HG02852 (cell line): Measurements from ENCODE around the gene TSHR.
"Not testable (repeated sequence)": the region's sequence is repeated elsewhere in the genome, so short reads cannot be mapped to it uniquely, and the experiment has no call there.

Experiments
- ATAC-seq: cut with Tn5 transposase; IDR thresholded peaks from one replicate; pipeline ENCODE4 v1.9.1; 2021; ENCODE audit warnings: mild to moderate bottlenecking, moderate library complexity; ENCODE audit not compliant: unreplicated experiment

TSHR gene

DNA sequence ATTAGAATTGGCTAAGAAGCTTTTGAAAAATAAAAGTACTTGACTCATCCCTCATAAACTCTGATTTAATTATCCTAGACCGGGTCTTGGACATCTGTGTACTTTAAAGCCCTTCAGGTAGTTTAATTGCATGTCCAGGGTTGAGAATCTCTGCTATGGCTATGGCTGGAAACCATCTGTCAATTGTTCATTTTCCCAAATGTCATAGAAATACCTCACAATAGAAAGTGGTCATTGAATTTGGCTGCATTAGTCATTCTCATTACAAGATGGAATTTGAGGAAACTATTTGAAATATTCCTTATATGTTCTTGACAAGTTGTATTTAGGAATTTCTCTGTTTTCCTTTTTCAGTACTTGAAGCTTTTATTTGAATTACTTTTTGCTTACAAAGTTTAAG lies 111.3 kb downstream of the TSHR start:
- no peak for ATAC-seq

DNA sequence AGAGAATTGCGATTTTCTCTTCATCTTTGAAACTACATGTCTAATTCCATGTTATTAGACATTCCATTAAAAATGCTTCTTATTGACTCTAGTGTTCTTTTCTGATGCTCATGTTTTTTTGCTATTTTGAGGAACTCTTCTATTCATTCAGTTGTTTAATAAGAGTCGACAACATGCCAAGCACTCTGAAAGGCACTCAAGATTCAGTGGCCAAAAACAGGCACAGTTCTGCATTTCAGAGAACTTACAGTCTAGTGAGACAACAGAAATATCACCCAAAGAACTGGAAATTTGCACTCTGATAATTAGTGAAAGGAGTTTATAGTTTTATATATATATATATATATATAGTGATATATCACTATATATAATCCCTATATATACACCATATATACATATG lies 111.7 kb downstream of the TSHR start:
- ATAC-seq, result no peak

GRCh38 chr14:81068176-81068782 lies 112.9 kb downstream of the TSHR start:
- no peak for ATAC-seq

GRCh38 chr14:81070511-81070910 lies 115.1 kb downstream of the TSHR start:
- ATAC-seq, result no peak

GRCh38 chr14:81085596-81085995 lies 130.2 kb downstream of the TSHR start:
- no peak for ATAC-seq

DNA sequence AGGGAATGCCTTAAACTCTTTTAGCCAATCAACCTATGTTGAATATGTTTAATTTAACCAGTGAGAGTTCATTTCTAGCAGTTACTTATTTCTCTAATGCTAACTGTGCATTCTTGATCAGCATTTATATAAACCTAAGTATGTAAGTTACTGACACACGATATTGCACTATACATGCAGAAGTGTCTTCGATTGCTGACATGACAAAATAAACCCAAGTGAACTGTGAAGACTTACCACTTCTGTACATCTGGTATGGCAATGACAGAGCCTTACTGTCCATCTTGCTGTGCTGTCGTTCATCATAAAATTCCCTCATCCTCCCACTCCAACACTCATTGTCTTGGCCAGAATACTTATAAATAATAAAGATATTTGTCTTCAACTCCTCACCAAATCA lies 131.8 kb downstream of the TSHR start:
- no peak for ATAC-seq

DNA sequence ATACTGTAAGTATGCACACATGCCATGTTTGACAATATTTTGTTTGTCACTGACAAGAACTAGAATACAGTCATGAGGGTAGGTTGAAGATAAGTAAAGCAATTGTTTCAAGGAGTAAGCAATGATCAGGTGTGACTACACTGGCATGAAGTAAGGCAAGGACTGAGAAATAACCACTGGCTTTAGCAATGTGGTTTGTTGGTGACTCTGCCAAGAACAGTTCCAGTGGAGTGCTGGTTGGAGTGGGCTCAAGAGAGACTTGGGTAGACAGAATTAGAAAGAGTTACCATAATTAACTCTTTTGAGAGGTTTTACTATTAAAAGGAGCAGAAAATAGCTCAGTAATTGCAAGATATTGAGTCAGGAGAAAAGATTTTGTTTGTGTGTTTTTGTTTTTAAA lies 135.7 kb downstream of the TSHR start:
- no peak for ATAC-seq

DNA sequence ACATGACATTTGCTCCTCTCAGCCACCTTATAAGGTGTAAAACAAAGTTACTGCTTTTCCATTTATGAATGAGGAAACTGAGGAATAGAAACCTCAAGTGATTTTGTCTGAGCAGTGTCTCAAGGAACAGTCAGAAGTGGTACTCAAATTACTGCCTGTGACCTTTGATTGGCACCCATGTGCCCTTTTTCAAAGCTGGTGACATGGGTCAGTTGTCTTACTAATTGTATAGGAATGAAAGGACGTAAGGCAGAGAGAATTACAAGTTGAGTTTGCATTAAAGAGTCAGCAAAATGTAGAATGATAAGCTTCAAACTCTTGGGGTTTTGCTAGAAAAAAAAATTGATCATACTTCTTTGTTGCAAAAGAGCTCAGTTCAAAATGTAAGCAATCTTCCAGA lies 136.2 kb downstream of the TSHR start:
- no peak for ATAC-seq

DNA sequence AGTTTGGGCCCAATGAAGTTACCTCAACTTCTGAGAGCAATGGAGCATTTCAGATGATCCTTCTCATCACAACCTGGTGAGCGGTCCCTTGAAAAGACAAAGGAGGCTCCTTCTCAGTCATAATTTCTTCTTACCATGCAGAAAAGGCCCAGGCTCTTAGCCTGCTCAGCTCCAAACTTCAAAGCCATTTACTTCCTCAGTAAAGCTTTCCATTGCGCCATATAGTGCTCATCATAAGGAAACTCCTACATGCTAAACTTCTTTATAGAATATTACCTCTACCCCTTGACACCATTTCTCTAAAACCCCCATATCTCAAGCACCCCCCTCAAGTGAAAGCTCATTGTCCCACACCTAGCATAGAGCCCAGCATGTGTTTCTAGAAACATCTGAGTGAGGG lies 138.2 kb downstream of the TSHR start:
- no peak for ATAC-seq

DNA sequence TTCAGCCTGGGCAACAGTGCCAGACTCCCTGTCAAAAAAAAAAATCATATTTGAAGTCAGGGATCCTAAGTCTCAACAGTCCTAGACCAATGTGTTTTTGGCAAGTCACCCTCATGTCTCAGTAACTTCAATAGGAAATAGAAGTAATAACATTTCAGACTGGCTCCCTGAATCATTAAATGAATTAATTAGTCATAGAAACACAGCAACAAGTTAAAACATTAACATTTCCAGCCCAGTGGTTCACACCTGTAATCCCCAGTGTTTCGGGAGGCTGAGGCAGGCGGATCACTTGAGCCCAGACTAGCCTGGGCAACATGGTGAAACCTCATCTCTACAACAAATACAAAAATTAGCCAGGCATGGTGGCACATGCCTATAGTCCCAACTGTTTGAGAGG lies 140.1 kb downstream of the TSHR start:
- no peak for ATAC-seq

- no peak for ATAC-seq
These were observed 141.2 kb downstream of the TSHR start for GRCh38 chr14:81096656-81097055.

DNA sequence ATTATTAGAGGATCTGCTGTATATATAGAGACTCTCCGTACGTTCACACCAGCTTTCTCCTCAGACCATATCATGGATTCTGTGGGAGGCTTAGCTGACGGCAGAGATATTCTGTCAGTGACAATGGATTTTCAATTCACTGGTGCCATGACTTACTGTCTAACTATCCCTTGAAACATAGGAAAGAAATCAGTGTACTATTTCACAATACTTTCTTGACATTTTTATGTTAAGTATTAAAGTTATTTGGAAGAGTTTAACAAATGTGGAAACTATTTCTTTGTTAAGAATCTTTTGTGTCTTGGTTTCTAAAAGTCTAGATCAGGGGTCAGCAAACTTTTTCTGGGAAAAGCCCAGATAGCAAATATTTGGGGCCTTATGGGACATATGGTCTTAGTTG lies 146.8 kb downstream of the TSHR start:
- no peak for ATAC-seq

GRCh38 chr14:81103443-81103842 lies 148.0 kb downstream of the TSHR start:
- ATAC-seq, result no peak

- no peak for ATAC-seq
These were observed 150.0 kb downstream of the TSHR start for GRCh38 chr14:81105378-81105777.

DNA sequence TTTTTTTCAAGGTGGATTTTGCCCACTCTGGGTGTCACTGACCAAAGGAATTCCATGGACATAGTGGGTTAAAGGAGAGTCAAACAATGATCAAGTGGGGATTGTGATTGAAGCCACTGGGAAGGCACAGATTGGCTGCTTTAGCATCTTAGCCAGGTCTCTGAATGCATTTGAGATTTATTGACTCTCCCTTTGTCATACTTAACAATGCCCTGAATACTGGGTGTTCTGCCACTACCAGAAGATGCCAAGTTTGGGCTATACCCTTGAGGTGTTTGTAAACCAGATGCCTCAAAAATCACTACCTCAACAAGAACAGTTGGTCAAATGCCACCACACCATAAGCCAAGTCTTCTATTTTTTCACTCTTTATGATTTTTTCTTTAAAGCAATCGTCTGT lies 150.5 kb downstream of the TSHR start:
- no peak for ATAC-seq

- ATAC-seq, result no peak
These were observed 154.8 kb downstream of the TSHR start for GRCh38 chr14:81110186-81110585.

DNA sequence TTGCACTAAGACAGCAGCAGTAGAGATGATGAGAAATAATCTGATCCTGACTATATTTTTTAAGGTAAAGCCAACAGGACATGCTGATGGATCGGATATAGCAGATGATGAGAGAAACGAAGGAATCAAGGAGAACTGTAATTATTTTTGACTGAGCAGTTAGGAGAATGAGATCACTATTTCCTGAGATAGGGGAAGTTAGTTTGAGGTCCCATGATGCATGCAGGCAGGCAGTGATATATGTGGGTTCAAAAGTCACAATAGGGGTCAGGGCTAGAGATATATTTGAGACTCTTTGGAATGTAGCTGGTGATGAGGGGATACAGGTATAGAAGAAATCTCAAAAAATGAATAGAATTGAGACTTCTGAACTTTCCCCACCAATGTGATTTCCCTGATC lies 157.8 kb downstream of the TSHR start:
- no peak for ATAC-seq

DNA sequence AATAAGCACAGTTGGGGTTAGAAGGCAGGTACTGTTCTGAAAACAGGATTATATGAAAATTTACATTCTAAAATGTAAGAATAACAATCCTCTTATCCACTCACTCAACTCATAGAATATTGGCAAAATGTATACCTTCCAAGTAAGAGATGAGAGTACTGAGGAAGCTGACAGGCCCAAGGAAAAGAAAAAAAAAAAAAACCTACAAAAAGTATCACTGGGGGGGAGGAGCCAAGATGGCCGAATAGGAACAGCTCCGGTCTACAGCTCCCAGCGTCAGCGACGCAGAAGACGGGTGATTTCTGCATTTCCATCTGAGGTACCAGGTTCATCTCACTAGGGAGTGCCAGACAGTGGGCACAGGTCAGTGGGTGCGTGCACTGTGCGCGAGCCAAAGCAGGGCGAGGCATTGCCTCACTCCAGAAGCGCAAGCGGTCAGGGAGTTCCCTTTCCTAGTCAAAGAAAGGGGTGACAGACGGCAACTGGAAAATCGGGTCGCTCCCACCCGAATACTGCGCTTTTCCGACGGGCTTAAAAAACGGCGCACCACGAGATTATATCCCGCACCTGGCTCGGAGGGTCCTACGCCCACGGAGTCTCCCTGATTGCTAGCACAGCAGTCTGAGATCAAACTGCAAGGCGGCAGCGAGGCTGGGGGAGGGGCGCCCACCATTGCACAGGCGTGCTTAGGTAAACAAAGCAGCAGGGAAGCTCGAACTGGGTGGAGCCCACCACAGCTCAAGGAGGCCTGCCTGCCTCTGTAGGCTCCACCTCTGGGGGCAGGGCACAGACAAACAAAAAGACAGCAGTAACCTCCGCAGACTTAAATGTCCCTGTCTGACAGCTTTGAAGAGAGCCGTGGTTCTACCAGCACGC lies 158.8 kb downstream of the TSHR start:
- ATAC-seq, result not testable (repeated sequence)

DNA sequence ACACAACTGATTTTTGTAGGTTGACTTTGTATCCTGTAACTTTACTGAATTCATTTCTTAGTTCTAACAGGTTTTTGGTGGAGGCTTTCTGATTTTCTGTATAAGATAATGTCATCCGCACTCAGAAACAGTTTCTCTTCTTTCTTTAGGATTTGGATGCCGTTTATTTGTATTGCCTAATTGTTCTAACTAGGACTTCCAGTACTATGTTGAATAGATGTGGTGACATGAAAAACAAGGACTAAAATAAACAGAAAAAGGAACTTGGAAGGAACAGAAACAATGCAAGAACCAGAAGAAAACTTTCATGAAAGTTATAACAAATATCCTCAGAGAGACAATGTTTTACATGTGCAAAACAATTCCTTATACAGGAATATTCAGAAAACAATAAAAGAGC lies 165.1 kb downstream of the TSHR start:
- ATAC-seq, result no peak

DNA sequence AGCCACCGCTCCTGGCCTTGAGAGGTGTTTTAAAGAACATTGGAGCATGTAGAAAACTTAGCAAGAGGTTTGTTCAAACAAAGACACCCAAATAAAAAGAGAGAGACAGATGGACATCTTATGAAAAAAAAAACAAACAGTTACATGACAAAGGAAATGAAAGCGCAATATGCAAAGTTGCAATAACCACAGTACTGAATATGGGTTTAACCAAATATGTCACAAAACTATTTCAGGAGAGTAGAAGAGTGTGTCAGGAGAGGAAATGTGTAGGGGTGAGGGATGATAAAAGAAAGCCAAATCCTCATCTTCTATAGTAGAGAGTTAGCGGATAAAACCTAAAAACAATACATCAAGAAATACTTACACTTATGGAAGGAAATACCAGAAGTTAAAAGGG lies 166.9 kb downstream of the TSHR start:
- ATAC-seq, result peak; percentile 98

- no peak for ATAC-seq
These were observed 168.4 kb downstream of the TSHR start for GRCh38 chr14:81123811-81124210.

DNA sequence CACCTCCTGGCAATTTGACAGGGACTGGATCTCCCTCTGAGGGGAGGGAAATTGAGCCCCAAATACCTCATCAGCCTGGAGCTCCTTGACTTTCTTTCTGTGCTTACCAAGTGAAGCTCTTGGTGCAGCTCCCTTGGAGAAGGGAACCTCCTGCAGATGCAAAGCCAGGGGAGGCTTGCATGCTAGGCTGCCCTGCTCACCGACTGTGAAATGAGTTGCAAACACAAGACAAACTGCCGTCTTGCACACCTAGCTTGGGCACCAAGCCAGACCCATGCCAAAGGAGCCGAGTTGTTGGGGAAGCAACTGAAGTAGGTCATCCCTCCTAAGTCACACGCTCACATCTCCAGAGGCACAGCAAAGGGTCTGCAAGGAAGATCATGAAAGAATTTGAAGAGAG lies 170.1 kb downstream of the TSHR start:
- ATAC-seq, result peak; percentile 37

- ATAC-seq, result no peak
These were observed 172.4 kb downstream of the TSHR start for GRCh38 chr14:81127785-81128184.
